HG02588 (cell line): Measurements from ENCODE around the gene ZNF420.
"Not testable (repeated sequence)": the region's sequence is repeated elsewhere in the genome, so short reads cannot be mapped to it uniquely, and the experiment has no call there.

Experiments
- ATAC-seq: cut with Tn5 transposase; IDR thresholded peaks from one replicate; pipeline ENCODE4 v1.9.1; 2021; ENCODE audit warnings: mild to moderate bottlenecking, moderate library complexity; ENCODE audit not compliant: unreplicated experiment

ZNF420 gene

DNA sequence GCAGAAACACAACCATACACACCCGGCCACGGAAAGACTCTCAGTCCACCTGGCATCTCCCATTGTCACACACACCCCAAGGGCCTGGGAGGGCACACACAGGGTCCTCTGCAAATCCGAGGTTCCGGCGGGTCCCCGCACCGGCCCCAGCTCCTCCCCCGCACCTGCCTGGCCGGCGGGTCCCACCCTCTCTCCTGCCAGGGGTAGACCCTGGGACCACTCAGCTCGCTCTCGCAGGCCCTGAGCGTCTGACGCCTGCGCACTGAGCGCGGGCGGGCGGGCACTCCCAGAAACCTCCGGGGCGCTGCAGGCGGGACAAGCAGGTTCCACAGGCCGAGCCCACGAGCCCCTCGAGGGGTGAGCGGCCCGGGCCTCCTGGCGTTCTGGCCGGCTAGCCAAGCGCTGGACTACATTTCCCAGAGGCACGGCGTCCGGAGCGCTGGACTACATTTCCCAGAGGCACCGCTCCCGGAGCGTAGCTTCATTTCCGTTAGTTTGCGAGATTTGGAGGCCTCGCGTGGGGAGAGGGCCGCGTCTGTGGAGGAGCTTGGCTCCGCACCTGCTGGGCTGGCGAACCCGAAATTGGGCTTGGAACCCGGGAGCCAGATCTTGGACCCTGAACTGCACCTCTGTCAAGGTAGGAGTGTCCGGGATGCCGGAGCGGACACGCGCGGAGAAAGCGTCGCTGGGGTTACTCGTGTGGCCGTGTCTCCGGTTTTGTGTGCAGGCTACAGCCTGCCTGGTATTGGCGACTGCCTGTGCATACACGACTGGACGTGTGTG lies at the start of gene ZNF420:
TSS of gene ZNF420 (plus strand) at position 500 of the 783 bp plus-strand sequence. CDS start 10,686 bp downstream, outside the sequence.
- ATAC-seq = peak; percentile 96

GRCh38 chr19:37045140-37045539 lies 33.1 kb upstream of the ZNF420 start:
- ATAC-seq = no peak

GRCh38 chr19:37055330-37055729 lies 22.9 kb upstream of the ZNF420 start:
- no peak for ATAC-seq

DNA sequence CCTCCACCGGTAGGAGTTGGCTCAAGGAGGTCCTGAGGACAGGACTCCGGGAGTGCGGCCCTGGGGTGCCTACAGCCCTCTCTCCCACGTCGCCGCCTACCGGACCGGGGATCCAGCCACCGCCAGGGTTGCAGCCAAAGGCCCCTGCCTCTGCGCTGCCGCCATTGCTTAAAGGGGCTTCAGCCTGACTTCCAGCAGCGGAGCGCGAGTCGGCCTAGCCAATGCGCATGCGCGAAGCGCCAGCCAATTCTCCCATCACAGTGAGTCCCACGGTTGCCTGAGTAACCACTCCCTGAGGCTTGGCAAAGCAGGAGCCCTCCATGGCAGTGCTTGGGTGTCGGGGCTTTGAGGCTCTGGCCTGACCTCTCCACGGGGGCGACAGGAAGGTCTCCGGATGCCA lies 21.5 kb upstream of the ZNF420 start:
- no peak for ATAC-seq

GRCh38 chr19:37059142-37059541 lies 19.1 kb upstream of the ZNF420 start:
- ATAC-seq = no peak

- not testable (repeated sequence) for ATAC-seq
Measured at GRCh38 chr19:37064886-37065285, 13.3 kb upstream of the ZNF420 start.

- ATAC-seq = no peak
Measured at GRCh38 chr19:37074111-37074510, 4.1 kb upstream of the ZNF420 start.

DNA sequence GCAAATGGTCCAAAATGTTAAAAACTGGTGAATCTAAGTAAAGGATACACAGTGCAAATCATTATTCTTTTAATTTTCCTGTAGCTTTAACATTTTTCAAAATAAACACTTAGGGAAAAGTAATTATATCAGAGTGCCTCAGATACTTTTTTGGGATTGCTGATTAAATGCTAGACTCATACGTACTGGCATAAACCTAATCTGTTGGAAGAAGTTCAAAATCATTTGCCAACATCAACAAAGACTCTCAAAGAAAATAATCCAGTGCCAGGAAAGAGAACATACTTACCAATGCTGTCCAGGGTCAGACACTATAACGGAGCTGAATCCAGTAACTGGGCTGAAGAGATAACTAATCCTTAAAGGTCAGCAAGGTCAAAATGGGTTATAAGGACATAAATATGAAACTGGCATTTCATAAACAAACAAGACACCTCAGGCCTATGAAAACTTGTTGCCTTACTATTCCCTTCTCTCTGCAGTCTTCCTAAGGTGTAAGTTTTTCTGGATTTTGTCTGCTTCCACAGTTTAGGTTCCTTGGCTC lies 3.3 kb upstream of the ZNF420 start:
- no peak for ATAC-seq

GRCh38 chr19:37076524-37076923 lies 1.7 kb upstream of the ZNF420 start:
- not testable (repeated sequence) for ATAC-seq

DNA sequence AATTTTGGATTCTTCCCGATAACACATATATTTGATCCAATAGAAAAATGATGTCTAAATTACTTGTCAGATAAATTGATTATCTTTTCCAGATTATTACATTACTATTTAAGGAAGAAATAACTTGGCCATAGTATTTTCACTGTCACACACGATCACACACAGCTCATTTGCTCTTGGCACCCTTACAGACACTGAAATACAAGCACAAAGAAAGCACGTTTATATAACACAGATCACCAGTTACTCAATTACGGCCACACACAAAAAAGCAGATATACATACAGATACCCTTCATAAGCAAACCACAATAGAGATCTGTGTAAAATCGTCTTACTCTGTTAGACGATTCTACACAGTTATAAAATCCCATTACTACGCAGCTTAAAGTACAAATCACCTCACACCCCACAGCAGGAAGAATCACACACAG lies 716 bp upstream of the ZNF420 start:
- no peak for ATAC-seq

DNA sequence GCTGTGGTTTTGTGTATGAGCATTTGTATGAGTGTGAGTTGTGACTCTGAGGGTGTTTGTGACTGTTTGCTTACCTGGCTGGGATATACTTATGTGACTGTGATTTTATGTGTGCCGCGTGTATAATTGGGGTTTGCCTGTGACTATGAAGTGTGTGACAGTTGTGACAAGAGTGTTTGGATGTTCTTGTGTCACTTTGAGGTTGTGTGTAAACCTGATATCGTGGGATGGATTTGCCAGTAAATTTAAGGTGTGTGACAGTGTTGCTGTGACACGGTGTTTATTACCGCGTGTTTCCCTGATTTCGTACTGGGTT lies 442 bp downstream of the ZNF420 start:
- no peak for ATAC-seq

DNA sequence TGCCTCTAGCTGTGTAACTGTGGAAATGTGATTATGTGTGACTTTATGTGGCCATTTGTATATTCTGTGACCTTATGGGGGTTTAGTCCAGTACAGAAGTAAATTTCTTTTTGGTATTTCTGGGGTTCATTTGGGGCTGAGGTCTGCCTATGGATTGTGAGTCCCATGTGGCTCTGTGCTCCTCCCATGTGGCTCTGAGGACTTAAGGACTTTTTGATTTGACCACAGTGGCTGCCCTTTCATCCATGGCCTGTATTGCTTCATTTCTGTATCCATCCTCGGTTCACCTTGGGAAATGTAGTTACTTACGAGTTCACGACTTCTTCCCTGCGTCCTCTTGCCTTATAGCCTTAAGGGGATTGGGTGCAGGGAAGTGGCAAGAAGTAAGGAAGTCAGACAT lies 1.0 kb downstream of the ZNF420 start:
- ATAC-seq = no peak

DNA sequence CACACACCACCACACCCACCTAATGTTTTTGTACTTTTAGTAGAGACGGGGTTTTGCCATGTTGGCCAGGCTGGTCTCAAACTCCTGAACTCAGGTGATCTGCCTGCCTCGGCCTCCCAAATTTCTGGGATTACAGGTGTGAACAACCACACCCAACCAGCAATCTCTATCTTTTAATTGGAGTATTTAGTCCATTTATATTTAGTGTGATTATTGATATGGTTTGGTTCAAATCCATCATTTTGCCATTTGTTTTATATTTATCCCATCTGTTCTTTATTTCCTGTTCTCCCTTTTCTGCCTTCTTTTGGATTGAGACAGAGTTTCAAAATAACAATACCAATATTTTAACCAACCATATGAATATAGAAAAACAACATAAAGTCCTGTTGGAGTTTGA lies 4.1 kb downstream of the ZNF420 start:
- no peak for ATAC-seq

DNA sequence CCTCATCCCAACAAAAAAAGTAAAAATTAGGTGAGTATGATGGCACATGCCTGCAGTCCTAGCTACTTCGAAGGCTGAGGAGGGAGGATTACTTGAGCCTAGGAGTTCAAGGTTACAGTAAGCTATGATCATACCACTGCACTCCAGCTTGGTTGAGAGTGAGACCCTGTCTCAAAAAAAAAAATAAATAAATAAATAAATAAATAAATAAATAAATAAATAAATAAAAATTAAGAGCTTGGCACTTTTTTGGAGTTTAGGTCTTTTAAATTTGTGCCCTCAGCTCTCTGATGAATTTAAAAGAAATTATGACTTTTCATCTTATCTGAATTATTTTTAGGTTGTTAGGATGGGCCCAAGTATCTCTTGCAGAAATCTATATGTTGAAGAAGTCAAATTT lies 8.9 kb downstream of the ZNF420 start:
- ATAC-seq = no peak

DNA sequence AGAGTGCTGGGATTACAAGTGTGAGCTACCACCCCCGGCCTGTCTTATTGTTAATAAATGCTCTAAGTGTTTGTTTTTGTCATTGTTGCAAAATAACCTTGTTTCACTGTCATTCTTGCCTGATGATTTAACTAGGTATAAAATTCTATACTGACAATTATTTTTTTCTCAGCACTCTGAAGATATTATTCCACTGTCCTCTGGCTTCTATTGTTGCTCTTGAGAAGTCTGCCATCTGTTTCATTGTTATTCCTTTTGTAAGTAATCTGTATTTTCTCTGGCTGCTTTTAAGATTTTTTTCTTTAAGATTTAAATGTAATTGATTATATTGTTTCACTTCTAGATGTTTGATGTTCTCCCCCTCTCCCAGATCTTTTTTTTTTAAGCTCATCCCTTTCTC lies 17.6 kb downstream of the ZNF420 start:
- no peak for ATAC-seq

GRCh38 chr19:37098570-37098969 lies 20.3 kb downstream of the ZNF420 start:
- no peak for ATAC-seq

GRCh38 chr19:37104135-37104534 lies 25.9 kb downstream of the ZNF420 start:
- ATAC-seq = not testable (repeated sequence)

DNA sequence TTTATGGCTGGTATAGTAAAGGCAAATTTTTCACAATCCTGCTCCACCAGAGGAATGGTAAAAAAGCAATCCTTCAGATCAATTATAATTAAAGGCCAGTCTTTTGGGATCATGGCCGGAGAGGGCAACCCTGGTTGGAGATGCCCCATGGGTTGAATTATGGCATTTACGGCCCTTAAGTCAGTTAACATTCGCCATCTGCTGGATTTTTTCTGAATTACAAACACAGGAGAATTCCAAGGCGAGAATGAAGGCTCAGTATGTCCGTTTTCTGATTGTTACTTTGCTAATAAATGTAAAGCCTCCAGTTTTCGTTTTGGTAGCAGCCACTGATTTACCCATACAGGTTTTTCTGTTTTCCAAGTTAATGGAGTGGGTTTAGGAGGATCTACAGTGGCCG lies 33.5 kb downstream of the ZNF420 start:
- not testable (repeated sequence) for ATAC-seq

DNA sequence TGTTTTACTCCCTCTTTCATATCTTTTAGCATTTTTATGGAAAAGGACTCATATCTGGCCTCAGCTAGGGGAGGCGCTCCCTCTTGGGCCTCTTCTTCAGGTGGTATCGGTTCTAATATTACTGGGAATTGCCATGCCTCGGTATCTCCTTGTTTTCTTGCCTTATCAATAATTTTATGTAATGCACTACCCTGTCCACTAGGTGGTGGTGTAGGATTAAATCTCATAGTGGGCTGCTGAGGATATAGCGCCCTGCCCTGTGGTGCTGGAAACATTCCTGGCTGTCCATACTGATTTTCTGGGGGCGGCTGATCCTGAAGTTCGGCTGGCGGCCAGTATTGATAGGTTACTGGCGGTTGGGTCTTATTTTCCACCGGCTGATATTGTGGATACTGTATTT lies 35.8 kb downstream of the ZNF420 start:
- no peak for ATAC-seq

DNA sequence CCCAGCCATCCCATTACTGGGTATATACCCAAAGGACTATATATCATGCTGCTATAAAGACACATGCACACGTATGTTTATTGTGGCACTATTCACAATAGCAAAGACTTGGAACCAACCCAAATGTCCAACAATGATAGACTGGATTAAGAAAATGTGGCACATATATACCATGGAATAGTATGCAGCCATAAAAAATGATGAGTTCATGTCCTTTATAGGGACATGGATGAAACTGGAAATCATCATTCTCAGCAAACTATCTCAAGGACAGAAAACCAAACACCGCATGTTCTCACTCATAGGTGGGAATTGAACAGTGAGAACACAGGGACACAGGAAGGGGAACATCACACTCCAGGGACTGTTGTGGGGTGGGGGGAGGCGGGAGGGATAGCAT lies 43.9 kb downstream of the ZNF420 start:
- ATAC-seq = not testable (repeated sequence)

GRCh38 chr19:37127999-37128820 lies 50.0 kb downstream of the ZNF420 start:
- ATAC-seq = no peak

- no peak for ATAC-seq
Measured at GRCh38 chr19:37128821-37129177, 50.6 kb downstream of the ZNF420 start.
